HG02623 (cell line): ENCODE results near the gene BACH2.

Source experiments
- ATAC-seq: cut with Tn5 transposase; IDR thresholded peaks from one replicate; pipeline ENCODE4 v1.9.1; 2021; ENCODE audit warnings: moderate library complexity; ENCODE audit not compliant: unreplicated experiment

The BACH2 gene

GRCh38 chr6:90162648-90163387, 133.8 kb downstream of the BACH2 start:
- no peak for ATAC-seq

- no peak for ATAC-seq
Observed at GRCh38 chr6:90160013-90160412, 136.6 kb downstream of the BACH2 start.

- no peak for ATAC-seq
Observed at GRCh38 chr6:90159452-90159851, 137.2 kb downstream of the BACH2 start.

- ATAC-seq: no peak
Observed at GRCh38 chr6:90158936-90159335, 137.7 kb downstream of the BACH2 start.

GRCh38 chr6:90157441-90157840, 139.2 kb downstream of the BACH2 start:
- ATAC-seq: no peak

GRCh38 chr6:90156861-90157260, 139.8 kb downstream of the BACH2 start:
- ATAC-seq: no peak

- no peak for ATAC-seq
Observed at GRCh38 chr6:90154755-90155470, 141.7 kb downstream of the BACH2 start.

- no peak for ATAC-seq
Observed at GRCh38 chr6:90151576-90152422, 144.8 kb downstream of the BACH2 start.

- ATAC-seq: no peak
Observed at GRCh38 chr6:90149280-90149679, 147.4 kb downstream of the BACH2 start.

GRCh38 chr6:90148867-90149266, 147.8 kb downstream of the BACH2 start:
- ATAC-seq: no peak

GRCh38 chr6:90146921-90147649, 149.6 kb downstream of the BACH2 start:
- no peak for ATAC-seq

GRCh38 chr6:90146024-90146423, 150.6 kb downstream of the BACH2 start:
- ATAC-seq: no peak

GRCh38 chr6:90144928-90145555, 151.6 kb downstream of the BACH2 start:
- ATAC-seq: no peak

GRCh38 chr6:90144396-90144795, 152.2 kb downstream of the BACH2 start:
- ATAC-seq: peak; percentile 55

- ATAC-seq: no peak
Observed at GRCh38 chr6:90140683-90141082, 156.0 kb downstream of the BACH2 start.

- ATAC-seq: no peak
Observed at GRCh38 chr6:90139272-90139817, 157.3 kb downstream of the BACH2 start.

- no peak for ATAC-seq
Observed at GRCh38 chr6:90136837-90137568, 159.6 kb downstream of the BACH2 start.

GRCh38 chr6:90136176-90136575, 160.5 kb downstream of the BACH2 start:
- no peak for ATAC-seq

GRCh38 chr6:90135667-90136066, 161.0 kb downstream of the BACH2 start:
- no peak for ATAC-seq
